ENCODE results near the gene NPM3. TPM values are rescaled to one million over a fixed set of nuclear protein-coding genes. Genes with fewer than 3 reads are reported as not detected.

NPM3 gene
- total RNA-seq, 4 donors from 2014 or later = 13.3 to 60.5 (median 31.1) TPM

- Histone ChIP-seq H3K4me1 (peaks cover 14% of the 10 kb centered on the region), H3K9me3 (no peaks in the 10 kb centered on the region), H3K27ac (no peak overlapping the region), H3K4me3 (no peak overlapping the region), H3K36me3 (no peaks in the 10 kb centered on the region), H3K27me3 (no peaks in the 10 kb centered on the region)
- 79% methylated on average over 2 of the region's 2 CpGs for WGBS
- no peak for DNase-seq (ENCODE audit: low spot score in 2 of 2)
- TF ChIP-seq POLR2A (IDR thresholded peaks at IDR 0.05) (no peak), EP300 (IDR thresholded peaks at IDR 0.05) (no peak), POLR2AphosphoS5 (IDR thresholded peaks at IDR 0.05) (no peak), CTCF (IDR thresholded peaks at IDR 0.05) (no peak)
These were observed 41.5 kb upstream of the NPM3 start for GRCh38 chr10:101824736-101825135.

- Histone ChIP-seq H3K27ac (peak overlapping the region; percentile 90), H3K4me1 (peaks cover 27% of the 10 kb centered on the region), H3K36me3 (no peaks in the 10 kb centered on the region), H3K27me3 (no peaks in the 10 kb centered on the region), H3K9me3 (no peaks in the 10 kb centered on the region), H3K4me3 (peak overlapping the region; percentile 76)
- no peak for DNase-seq (ENCODE audit: low spot score in 2 of 2)
- WGBS = 21% methylated on average over 14 of the region's 14 CpGs
- no peak for TF ChIP-seq CTCF (IDR thresholded peaks at IDR 0.05)
These were observed 35.8 kb upstream of the NPM3 start for GRCh38 chr10:101818872-101819633.

GRCh38 chr10:101818119-101818871 is 35.0 kb upstream of the NPM3 start, which contains the start of gene OGA:
Gene OGA (minus strand): TSS chr10:101818444. CDS start chr10:101818022, 422 bp downstream.
- H3K9me3 ChIP-seq = no peaks in the 10 kb centered on the region
- H3K4me3 ChIP-seq = peak within 1 kb of the TSS; percentile 76
- H3K27ac ChIP-seq = peak within 1 kb of the TSS; percentile 90
- H3K36me3 ChIP-seq = no peaks in the 10 kb centered on the region
- WGBS = under 1% methylated on average over 45 of the region's 47 CpGs
- DNase-seq (ENCODE audit: low spot score in 2 of 2) = peak; percentile 99
- H3K27me3 ChIP-seq = no peaks in the 10 kb centered on the region
- peaks cover 35% of the 10 kb centered on the region for H3K4me1 ChIP-seq
- peak; percentile 85 to 93 for TF ChIP-seq POLR2A (IDR thresholded peaks at IDR 0.05)
- peak in 2 of 3 donors; percentile 93 to 96 for TF ChIP-seq POLR2AphosphoS5 (IDR thresholded peaks at IDR 0.05)
- TF ChIP-seq EP300 (IDR thresholded peaks at IDR 0.05) = no peak
- no peak for TF ChIP-seq CTCF (IDR thresholded peaks at IDR 0.05)

- TF ChIP-seq CTCF (IDR thresholded peaks at IDR 0.05) (no peak), POLR2A (IDR thresholded peaks at IDR 0.05) (peak in 1 of 2 donors; percentile 46), POLR2AphosphoS5 (IDR thresholded peaks at IDR 0.05) (peak in 2 of 3 donors; percentile 35 to 39)
- H3K27me3 ChIP-seq = no peaks in the 10 kb centered on the region
- peaks cover 1% of the 10 kb centered on the region for H3K36me3 ChIP-seq
- H3K4me3 ChIP-seq = peak overlapping the region; percentile 76
- WGBS = 1% methylated on average over 19 of the region's 44 CpGs
- peaks cover 37% of the 10 kb centered on the region for H3K4me1 ChIP-seq
- peak; percentile 94 to 95 for DNase-seq (ENCODE audit: low spot score in 2 of 2)
- H3K27ac ChIP-seq = peak overlapping the region; percentile 90
- H3K9me3 ChIP-seq = no peaks in the 10 kb centered on the region
These were observed 34.3 kb upstream of the NPM3 start for GRCh38 chr10:101817337-101818118.

Measured in suprapubic skin (tissue), 4 donors.